ENCODE data around the gene NPIPB4. TPM values are rescaled to one million over a fixed set of nuclear protein-coding genes. Genes with fewer than 3 reads are reported as not detected.
"Not testable (repeated sequence)": the region's sequence is repeated elsewhere in the genome, so short reads cannot be mapped to it uniquely, and the experiment has no call there.

NPIPB4 gene
- total and polyA plus RNA-seq, 10 of the 15 experiments (the other 5 are each of a cell fraction or from before 2014, with no cell fraction given): 1.3 to 124 (median 41.0) TPM

DNA sequence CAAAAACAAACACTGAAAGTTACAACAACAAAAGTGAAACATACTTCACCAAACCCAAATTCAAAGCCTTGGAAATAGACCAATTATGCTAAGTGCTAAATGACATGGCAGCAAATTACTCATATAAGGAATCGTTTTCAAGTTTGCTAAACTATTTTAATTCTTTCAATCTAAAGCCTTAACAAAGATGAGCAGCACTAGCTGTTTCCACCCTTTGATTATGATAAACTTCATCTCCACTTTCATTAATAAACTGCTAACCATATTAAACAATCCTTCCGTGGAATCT is 55.2 kb downstream of the NPIPB4 start:
- DNase-seq (ENCODE audit: low read depth, low spot score); POLR2A ChIA-PET; in situ Hi-C loops (cut with MboI); H3K4me3 ChIP-seq; H3K9ac ChIP-seq (ENCODE audit: control insufficient read depth, insufficient read depth, low read length); H3K4me2 ChIP-seq (ENCODE audit: control insufficient read depth, insufficient read depth); FAIRE-seq; H3K79me2 ChIP-seq (ENCODE audit: control insufficient read depth, insufficient read depth, low read length); H3K27ac ChIP-seq (ENCODE audit: control insufficient read depth, insufficient read depth); H3K4me1 ChIP-seq (ENCODE audit: control insufficient read depth, insufficient read depth, low read length); SMC1A ChIA-PET (ENCODE audit: uncharacterized antibody, unreplicated experiment); H3K9me3 ChIP-seq (replicated peaks; ENCODE audit: control insufficient read depth, insufficient read depth, low read length); H2AFZ ChIP-seq (ENCODE audit: control insufficient read depth, low read depth, low read length); H3K27me3 ChIP-seq (replicated peaks in 1 of 2; ENCODE audit: control insufficient read depth in 2 of 2, insufficient read depth in 2 of 2, low read length in 1 of 2); H3K36me3 ChIP-seq (ENCODE audit: control insufficient read depth in 2 of 2, insufficient read depth in 2 of 2, low read length in 1 of 2); H4K20me1 ChIP-seq (ENCODE audit: control insufficient read depth, insufficient read depth); BruUV-seq (replicated peaks): not testable (repeated sequence)
- intact Hi-C loops (cut with micrococcal nuclease; ENCODE audit: unreplicated experiment): loop anchor here (5.0 kb wide), 1 partner anchor 145 kb away; no protein-coding TSS in a partner anchor
- 44% methylated on average over 2 of the region's 2 CpGs for WGBS (ENCODE audit: insufficient coverage, insufficient replicate concordance, low lambda C conversion rate, missing lambda C conversion rate)
- CTCF ChIA-PET: interaction anchor here (0.7 to 1.3 kb wide), 7 partner anchors 81 to 387 kb away, joined by 3 to 11 read pairs (median 4); partner anchors contain the start of gene UQCRC2
- RAD21 ChIA-PET (ENCODE audit: unreplicated experiment): interaction anchor here (0.8 to 1.2 kb wide), 3 partner anchors 89 to 145 kb away, joined by 3 to 8 read pairs (median 5); no protein-coding TSS in a partner anchor
- peak; percentile 43; the same call in 1 of the 3 replicates for ATAC-seq

DNA sequence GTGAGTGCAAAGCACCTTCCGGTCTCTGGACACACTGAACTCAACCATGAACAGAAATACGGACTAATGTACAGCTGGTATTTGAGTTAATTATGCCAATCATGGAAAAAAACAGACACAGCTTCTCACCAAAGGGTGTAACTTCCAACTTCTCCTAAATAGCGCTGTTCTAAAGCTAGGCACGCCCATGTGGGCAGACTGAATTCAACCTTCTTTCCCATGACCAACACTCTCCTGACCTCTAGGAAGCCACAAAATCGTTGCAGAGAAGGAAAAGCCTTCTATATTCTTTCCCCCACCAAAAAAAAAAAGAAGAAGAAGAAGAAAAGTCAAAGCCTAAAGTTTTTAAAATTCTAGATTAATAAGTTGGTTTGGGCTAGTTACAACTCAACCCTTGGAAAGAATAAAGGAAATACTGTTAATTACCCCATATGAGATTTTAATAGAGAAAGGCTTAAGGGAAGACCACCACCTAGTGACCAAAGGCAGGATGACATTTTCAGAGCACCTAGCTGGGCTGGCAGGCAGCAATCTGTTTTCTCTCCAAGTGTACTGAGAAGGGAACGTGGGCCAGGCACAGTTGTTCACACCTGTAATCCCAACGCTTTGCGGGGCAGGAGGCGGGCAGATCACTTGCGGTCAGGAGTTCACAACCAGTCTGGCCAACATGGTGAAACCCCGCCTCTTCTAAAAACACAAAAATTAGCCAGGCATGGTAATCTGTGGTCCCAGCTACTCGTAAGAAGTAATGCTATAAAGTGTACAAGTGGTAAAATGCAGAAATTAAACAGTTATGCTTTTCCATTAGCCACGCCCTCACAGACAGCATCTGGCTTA is 55.8 kb downstream of the NPIPB4 start:
- ATAC-seq: peak; percentile 88
- H3K9me3 ChIP-seq (replicated peaks; ENCODE audit: control insufficient read depth, insufficient read depth, low read length); H3K4me1 ChIP-seq (ENCODE audit: control insufficient read depth, insufficient read depth, low read length); H3K9ac ChIP-seq (ENCODE audit: control insufficient read depth, insufficient read depth, low read length); SMC1A ChIA-PET (ENCODE audit: uncharacterized antibody, unreplicated experiment); H2AFZ ChIP-seq (ENCODE audit: control insufficient read depth, low read depth, low read length); FAIRE-seq; in situ Hi-C loops (cut with MboI); BruUV-seq (replicated peaks); H3K79me2 ChIP-seq (ENCODE audit: control insufficient read depth, insufficient read depth, low read length); H4K20me1 ChIP-seq (ENCODE audit: control insufficient read depth, insufficient read depth); H3K27me3 ChIP-seq (replicated peaks in 1 of 2; ENCODE audit: control insufficient read depth in 2 of 2, insufficient read depth in 2 of 2, low read length in 1 of 2); DNase-seq (ENCODE audit: low read depth, low spot score); H3K36me3 ChIP-seq (ENCODE audit: control insufficient read depth in 2 of 2, insufficient read depth in 2 of 2, low read length in 1 of 2); H3K27ac ChIP-seq (ENCODE audit: control insufficient read depth, insufficient read depth); H3K4me2 ChIP-seq (ENCODE audit: control insufficient read depth, insufficient read depth); H3K4me3 ChIP-seq: not testable (repeated sequence)
- CTCF ChIA-PET: interaction anchor here (0.7 to 1.3 kb wide), 7 partner anchors 80 to 388 kb away, joined by 3 to 11 read pairs (median 4); partner anchors contain the start of gene UQCRC2
- WGBS (ENCODE audit: insufficient coverage, insufficient replicate concordance, low lambda C conversion rate, missing lambda C conversion rate): 54% methylated on average over 11 of the region's 13 CpGs
- TF ChIP-seq, protein P1, sequence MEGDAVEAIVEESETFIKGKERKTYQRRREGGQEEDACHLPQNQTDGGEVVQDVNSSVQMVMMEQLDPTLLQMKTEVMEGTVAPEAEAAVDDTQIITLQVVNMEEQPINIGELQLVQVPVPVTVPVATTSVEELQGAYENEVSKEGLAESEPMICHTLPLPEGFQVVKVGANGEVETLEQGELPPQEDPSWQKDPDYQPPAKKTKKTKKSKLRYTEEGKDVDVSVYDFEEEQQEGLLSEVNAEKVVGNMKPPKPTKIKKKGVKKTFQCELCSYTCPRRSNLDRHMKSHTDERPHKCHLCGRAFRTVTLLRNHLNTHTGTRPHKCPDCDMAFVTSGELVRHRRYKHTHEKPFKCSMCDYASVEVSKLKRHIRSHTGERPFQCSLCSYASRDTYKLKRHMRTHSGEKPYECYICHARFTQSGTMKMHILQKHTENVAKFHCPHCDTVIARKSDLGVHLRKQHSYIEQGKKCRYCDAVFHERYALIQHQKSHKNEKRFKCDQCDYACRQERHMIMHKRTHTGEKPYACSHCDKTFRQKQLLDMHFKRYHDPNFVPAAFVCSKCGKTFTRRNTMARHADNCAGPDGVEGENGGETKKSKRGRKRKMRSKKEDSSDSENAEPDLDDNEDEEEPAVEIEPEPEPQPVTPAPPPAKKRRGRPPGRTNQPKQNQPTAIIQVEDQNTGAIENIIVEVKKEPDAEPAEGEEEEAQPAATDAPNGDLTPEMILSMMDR (IDR thresholded peaks at IDR 0.05 in 2 of 3, conservative IDR thresholded peaks at IDR 0.05 in 1 of 3; ENCODE audit: control insufficient read depth in 2 of 3, extremely low read depth in 1 of 3, insufficient read depth in 1 of 3, low read depth in 3 of 3, low read length in 3 of 3): peak; percentile 29 to 33 (median 32); a peak in 5 of 6 replicates
- peak; percentile 42 for TF ChIP-seq RAD21 (IDR thresholded peaks at IDR 0.05; ENCODE audit: insufficient read depth, low read depth, low read length)
- intact Hi-C loops (cut with micrococcal nuclease; ENCODE audit: unreplicated experiment): loop anchor here (5.0 kb wide), 1 partner anchor 144 kb away; no protein-coding TSS in a partner anchor
- RAD21 ChIA-PET (ENCODE audit: unreplicated experiment): interaction anchor here (0.8 to 1.2 kb wide), 3 partner anchors 89 to 145 kb away, joined by 3 to 8 read pairs (median 5); no protein-coding TSS in a partner anchor
- POLR2A ChIA-PET: interaction anchor here (0.7 kb wide), 1 partner anchor 81 kb away, joined by 3 read pairs; no protein-coding TSS in a partner anchor

DNA sequence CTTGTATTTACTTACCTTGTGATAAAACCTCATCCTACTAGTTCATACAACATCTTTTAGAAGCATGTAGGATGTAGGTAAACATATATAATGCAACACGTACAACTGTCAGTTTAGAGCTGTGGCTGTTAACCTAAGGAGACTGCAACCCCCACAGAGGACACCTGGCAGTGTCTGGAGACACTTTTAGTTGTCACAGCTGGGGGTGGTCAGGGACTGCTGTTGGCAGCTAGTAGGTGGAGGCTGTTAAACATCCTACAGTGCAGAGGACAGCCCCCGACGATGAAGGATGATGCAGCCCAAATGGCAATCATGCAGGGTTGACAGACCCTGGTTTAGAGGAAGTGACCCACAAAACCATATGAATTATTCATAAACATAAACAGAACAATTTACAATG is 59.0 kb downstream of the NPIPB4 start:
- intact Hi-C loops (cut with micrococcal nuclease; ENCODE audit: unreplicated experiment); H3K27ac ChIP-seq (ENCODE audit: control insufficient read depth, insufficient read depth); H4K20me1 ChIP-seq (ENCODE audit: control insufficient read depth, insufficient read depth); H3K4me1 ChIP-seq (ENCODE audit: control insufficient read depth, insufficient read depth, low read length); RAD21 ChIA-PET (ENCODE audit: unreplicated experiment); H3K79me2 ChIP-seq (ENCODE audit: control insufficient read depth, insufficient read depth, low read length); H3K9me3 ChIP-seq (replicated peaks; ENCODE audit: control insufficient read depth, insufficient read depth, low read length); H3K27me3 ChIP-seq (replicated peaks in 1 of 2; ENCODE audit: control insufficient read depth in 2 of 2, insufficient read depth in 2 of 2, low read length in 1 of 2); CTCF ChIA-PET; H3K4me3 ChIP-seq; DNase-seq (ENCODE audit: low read depth, low spot score); H3K9ac ChIP-seq (ENCODE audit: control insufficient read depth, insufficient read depth, low read length); FAIRE-seq; H3K4me2 ChIP-seq (ENCODE audit: control insufficient read depth, insufficient read depth); H2AFZ ChIP-seq (ENCODE audit: control insufficient read depth, low read depth, low read length); H3K36me3 ChIP-seq (ENCODE audit: control insufficient read depth in 2 of 2, insufficient read depth in 2 of 2, low read length in 1 of 2); in situ Hi-C loops (cut with MboI); POLR2A ChIA-PET; SMC1A ChIA-PET (ENCODE audit: uncharacterized antibody, unreplicated experiment): not testable (repeated sequence)
- WGBS (ENCODE audit: insufficient coverage, insufficient replicate concordance, low lambda C conversion rate, missing lambda C conversion rate): no CpG with 5 or more reads among the region's 3 CpGs
- BruUV-seq (replicated peaks): TSS peak; percentile 71
- peak; percentile 43 for ATAC-seq
